H1 (cell line): Measurements from ENCODE around the gene CFLAR. TPM values are rescaled to one million over a fixed set of nuclear protein-coding genes. Genes with fewer than 3 reads are reported as not detected.

Source experiments
- CTCF ChIA-PET: fragments of 300-600 bp; sonication (Branson Sonifier 250); formaldehyde crosslinking; loops from one replicate; lab custom pipeline; 2021; ENCODE audit not compliant: partially characterized antibody; lab: Charles Lee
- POLR2A ChIA-PET: fragments of 300-600 bp; sonication (Branson Sonifier 250); formaldehyde crosslinking; loops from one replicate; lab custom pipeline; 2021; ENCODE audit warnings: inconsistent platforms; ENCODE audit not compliant: partially characterized antibody; lab: Charles Lee
- DNase-seq, 2 experiments: peaks; one replicate each; pipeline versions ENCODE4 v3.0.0 to v3.0.0-alpha.2; 2010 to 2022; ENCODE audit warnings: low spot score in 2 of 2, low read depth in 1 of 2, mixed read lengths in 1 of 2
- FAIRE-seq: peaks from 2 replicates; lab custom pipeline; 2011; peaks lifted over from hg19 to GRCh38; lab: Jason Lieb, UNC
- H2AFZ ChIP-seq: 2 replicates; pipeline ENCODE4 v1.8.1; 2012; ENCODE audit warnings: low read length, inconsistent platforms
- H2AK5ac ChIP-seq: 2 replicates; pipeline ENCODE4 v1.6.1; 2013; ENCODE audit warnings: low read depth, low read length
- H2BK120ac ChIP-seq: replicated peaks from 2 replicates; pipeline ENCODE3; 2013; ENCODE audit warnings: low read depth, low read length, inconsistent platforms
- H2BK12ac ChIP-seq: 2 replicates; pipeline ENCODE4 v1.6.1; 2013; ENCODE audit warnings: low read depth, low read length
- H2BK15ac ChIP-seq: 2 replicates; pipeline ENCODE4 v1.6.1; 2013; ENCODE audit warnings: low read length
- H2BK20ac ChIP-seq: 2 replicates; pipeline ENCODE4 v1.6.1; 2013; ENCODE audit warnings: low read length
- H2BK5ac ChIP-seq: 2 replicates; pipeline ENCODE4 v1.6.1; 2013; ENCODE audit warnings: low read depth, low read length
- H3K14ac ChIP-seq: 2 replicates; pipeline ENCODE4 v1.6.1; 2013; ENCODE audit warnings: inconsistent platforms; ENCODE audit not compliant: insufficient read length
- H3K18ac ChIP-seq: 2 replicates; pipeline ENCODE4 v1.6.1; 2013; ENCODE audit warnings: low read length; ENCODE audit errors: extremely low read depth
- H3K23ac ChIP-seq: 2 replicates; pipeline ENCODE4 v1.6.1; 2013; ENCODE audit warnings: inconsistent platforms; ENCODE audit not compliant: insufficient read length
- H3K23me2 ChIP-seq: 2 replicates; pipeline ENCODE4 v1.6.1; 2013; ENCODE audit warnings: low read depth, low read length
- H3K27ac ChIP-seq: 2 replicates; pipeline ENCODE4 v1.6.1; 2011; ENCODE audit warnings: low read depth, low read length, inconsistent platforms
- H3K27me3 ChIP-seq, 4 experiments: replicated peaks in 1 of 4; 1 replicate in 1 of 4; 2 replicates in 3 of 4; pipeline versions ENCODE4 v1.6.1 to v1.8.1; 2011 to 2013; ENCODE audit warnings: low read length in 3 of 4, mild to moderate bottlenecking in 3 of 4, inconsistent platforms in 2 of 4, mixed read lengths in 2 of 4, moderate library complexity in 1 of 4; ENCODE audit not compliant: control insufficient read depth in 3 of 4, insufficient read depth in 3 of 4; ENCODE audit errors: extremely low read depth in 1 of 4
- H3K36me3 ChIP-seq, 4 experiments: 2 replicates each; pipeline versions ENCODE4 v1.6.1 to v1.8.1; 2011 to 2013; ENCODE audit warnings: mild to moderate bottlenecking in 4 of 4, low read length in 3 of 4, moderate library complexity in 2 of 4, control low read depth in 1 of 4, inconsistent platforms in 1 of 4; ENCODE audit not compliant: insufficient read depth in 4 of 4, control insufficient read depth in 2 of 4
- H3K4ac ChIP-seq: replicated peaks from 2 replicates; pipeline ENCODE3; 2013; ENCODE audit warnings: low read length, low read depth, mixed read lengths, inconsistent platforms; ENCODE audit not compliant: insufficient read length
- H3K4me1 ChIP-seq, 4 experiments: replicated peaks in 1 of 4; 1 replicate in 1 of 4; 2 replicates in 3 of 4; pipeline versions ENCODE4 v1.6.1 to v1.8.1; 2011 to 2013; ENCODE audit warnings: low read length in 3 of 4, inconsistent platforms in 2 of 4, mixed read lengths in 1 of 4; ENCODE audit not compliant: insufficient read depth in 4 of 4, control insufficient read depth in 3 of 4
- H3K4me2 ChIP-seq, 2 experiments: 2 replicates each; pipeline versions ENCODE4 v1.6.1 to v1.8.1; 2011 to 2013; ENCODE audit warnings: low read depth in 2 of 2, low read length in 2 of 2, control low read depth in 1 of 2, inconsistent platforms in 1 of 2, mild to moderate bottlenecking in 1 of 2; ENCODE audit not compliant: insufficient read depth in 1 of 2
- H3K4me3 ChIP-seq, 4 experiments: fragments of 200-600, 300-600 bp in 1 of 4; sonication (generic), shearing (Covaris generic), sonication (Bioruptor Twin) in 1 of 4; 2 replicates each; pipeline versions ENCODE4 v1.5.1 to v1.8.1; 2011 to 2016; ENCODE audit warnings: low read length in 4 of 4, low read depth in 3 of 4, control low read depth in 2 of 4, inconsistent platforms in 2 of 4, mild to moderate bottlenecking in 2 of 4, mixed read lengths in 1 of 4, moderate library complexity in 1 of 4; ENCODE audit not compliant: insufficient read depth in 2 of 4; ENCODE audit errors: extremely low read depth in 1 of 4
- H3K56ac ChIP-seq: replicated peaks from 2 replicates; pipeline ENCODE3; 2013; ENCODE audit warnings: low read depth, mild to moderate bottlenecking, mixed read lengths, low read length, inconsistent platforms; ENCODE audit not compliant: insufficient read length
- H3K79me1 ChIP-seq: 2 replicates; pipeline ENCODE4 v1.6.1; 2013; ENCODE audit warnings: low read depth, low read length, control low read depth
- H3K79me2 ChIP-seq, 2 experiments: 2 replicates each; pipeline versions ENCODE4 v1.6.1 to v1.8.1; 2012 to 2013; ENCODE audit warnings: low read length in 2 of 2, mild to moderate bottlenecking in 2 of 2, inconsistent platforms in 1 of 2; ENCODE audit not compliant: insufficient read depth in 2 of 2, control insufficient read depth in 1 of 2
- H3K9ac ChIP-seq, 4 experiments: replicated peaks in 1 of 4; 1 replicate in 1 of 4; 2 replicates in 3 of 4; pipeline versions ENCODE4 v1.6.1 to v1.8.1; 2011 to 2013; ENCODE audit warnings: low read depth in 3 of 4, low read length in 3 of 4, control low read depth in 2 of 4, mild to moderate bottlenecking in 2 of 4, moderate library complexity in 2 of 4, inconsistent platforms in 1 of 4; ENCODE audit errors: extremely low read depth in 1 of 4
- H3K9me3 ChIP-seq, 2 experiments: 2 replicates each; pipeline versions ENCODE4 v1.6.1 to v1.8.1; 2012 to 2013; ENCODE audit warnings: mild to moderate bottlenecking in 2 of 2, moderate library complexity in 2 of 2, control low read depth in 1 of 2, inconsistent platforms in 1 of 2, low read depth in 1 of 2, low read length in 1 of 2, mixed read lengths in 1 of 2; ENCODE audit not compliant: insufficient read depth in 2 of 2
- H4K20me1 ChIP-seq, 2 experiments: replicated peaks in 1 of 2; 2 replicates each; pipeline versions ENCODE3 to v1.8.1; 2011 to 2013; ENCODE audit warnings: inconsistent platforms in 2 of 2, low read length in 2 of 2, mild to moderate bottlenecking in 1 of 2; ENCODE audit not compliant: insufficient read depth in 2 of 2, control insufficient read depth in 1 of 2
- H4K5ac ChIP-seq: 2 replicates; pipeline ENCODE4 v1.6.1; 2013; ENCODE audit warnings: low read length, low read depth, mixed read lengths, inconsistent platforms; ENCODE audit not compliant: insufficient read length
- H4K8ac ChIP-seq: 2 replicates; pipeline ENCODE4 v1.8.0; 2013; ENCODE audit warnings: mild to moderate bottlenecking, moderate library complexity, low read length, inconsistent platforms; ENCODE audit not compliant: insufficient read depth; ENCODE audit errors: extremely low read depth
- H4K91ac ChIP-seq: replicated peaks from 2 replicates; pipeline ENCODE3; 2013; ENCODE audit warnings: low read length, mixed read lengths, inconsistent platforms; ENCODE audit not compliant: insufficient read length
- JUN ChIP-seq: IDR thresholded peaks from 2 replicates; pipeline ENCODE4 v1.6.1; 2011; ENCODE audit warnings: low read depth, mild to moderate bottlenecking, improper control_type of control experiment, low read length
- SRF ChIP-seq: IDR thresholded peaks from 2 replicates; pipeline ENCODE4 v1.6.1; 2011; ENCODE audit warnings: mild to moderate bottlenecking, low read depth, low read length, moderate library complexity
- WGBS, 2 experiments: shearing (Covaris generic) in 1 of 2; methylation state at CpG; one replicate each; pipeline versions ENCODE4 v1.1.6 to v1.1.7; 2013 to 2015; ENCODE audit warnings: low lambda C conversion rate in 2 of 2, mixed read lengths in 2 of 2, inconsistent platforms in 1 of 2, low coverage in 1 of 2, missing lambda C conversion rate in 1 of 2; ENCODE audit not compliant: insufficient replicate concordance in 2 of 2, insufficient coverage in 1 of 2, insufficient read length in 1 of 2; ENCODE audit errors: extremely low coverage in 1 of 2, missing lambda C conversion rate in 1 of 2; 5-methylcytosine and 5-hydroxymethylcytosine counted together
- polyA plus RNA-seq, 7 experiments: library from polyadenylated mRNA; depleted of rRNA in 3 of 7; stranded (reverse) in 5 of 7; unstranded in 2 of 7; fragments of >200 nt in 5 of 7; fragments of 200-250 nt in 2 of 7; gene quantifications; 1 replicate in 5 of 7; 2 replicates in 1 of 7; 4 replicates in 1 of 7; pipeline versions ENCODE4 v1.2.1 to v1.2.3, GENCODE V29; 2011 to 2013; ENCODE audit warnings: missing spikeins in 2 of 7, mixed read lengths in 2 of 7
- total RNA-seq: library from RNA; stranded (reverse); fragmentation: NEBNext Ultra II Directional; extraction: Animal tissue kit (Norgen Biotek cat#: 25700); gene quantifications from 2 replicates; pipeline ENCODE4 v1.2.1, GENCODE V29; 2021

The CFLAR gene
- total and polyA plus RNA-seq, 2 of the 8 experiments (the other 6 are each of a cell fraction or from before 2014, with no cell fraction given): 1.1 to 3.9 TPM

- no peak overlapping the region for H2BK15ac ChIP-seq
- DNase-seq (no peak), FAIRE-seq (no peak)
- H2BK120ac ChIP-seq: no peak overlapping the region
- H3K36me3 ChIP-seq: no peaks in the 10 kb centered on the region
- no peak overlapping the region for H3K9ac ChIP-seq
- no peak overlapping the region for H3K18ac ChIP-seq
- no peak overlapping the region for H3K23ac ChIP-seq
- no peak overlapping the region for H2AK5ac ChIP-seq
- H3K4ac ChIP-seq: no peak overlapping the region
- H2BK5ac ChIP-seq: no peak overlapping the region
- H3K9me3 ChIP-seq: no peaks in the 10 kb centered on the region
- WGBS, 2 experiments: 94% methylated on average over 8 of the region's 8 CpGs; no CpG with 5 or more reads in 1 of the 2 experiments
- ChIA-PET CTCF (interaction anchor here (0.7 kb wide), 2 partner anchors 32 to 246 kb away, joined by 3 read pairs; no protein-coding TSS in a partner anchor), POLR2A (interaction anchor here (1.0 kb wide), 1 partner anchor 35 kb away, joined by 4 read pairs; the partner anchor contains the start of gene CFLAR)
- H4K20me1 ChIP-seq: no peaks in the 10 kb centered on the region
- H3K27ac ChIP-seq: no peak overlapping the region
- no peaks in the 10 kb centered on the region for H3K27me3 ChIP-seq
- no peak overlapping the region for H2AFZ ChIP-seq
- no peak overlapping the region for H3K56ac ChIP-seq
- no peak overlapping the region for H3K14ac ChIP-seq
- no peaks in the 10 kb centered on the region for H3K79me2 ChIP-seq
- H3K79me1 ChIP-seq: no peaks in the 10 kb centered on the region
- no peak overlapping the region for H2BK20ac ChIP-seq
- no peak overlapping the region for H4K91ac ChIP-seq
- no peak overlapping the region for H4K5ac ChIP-seq
- no peak overlapping the region for H2BK12ac ChIP-seq
- no peaks in the 10 kb centered on the region for H3K4me1 ChIP-seq
- H3K23me2 ChIP-seq: no peaks in the 10 kb centered on the region
- no peak overlapping the region for H3K4me3 ChIP-seq
- H4K8ac ChIP-seq: no peak overlapping the region
- no peak overlapping the region for H3K4me2 ChIP-seq
- TF ChIP-seq JUN (no peak), SRF (no peak)
Observed at GRCh38 chr2:201151127-201151981, 35.4 kb downstream of the CFLAR start.
